ENCODE data around the gene MACROD2.

DNA sequence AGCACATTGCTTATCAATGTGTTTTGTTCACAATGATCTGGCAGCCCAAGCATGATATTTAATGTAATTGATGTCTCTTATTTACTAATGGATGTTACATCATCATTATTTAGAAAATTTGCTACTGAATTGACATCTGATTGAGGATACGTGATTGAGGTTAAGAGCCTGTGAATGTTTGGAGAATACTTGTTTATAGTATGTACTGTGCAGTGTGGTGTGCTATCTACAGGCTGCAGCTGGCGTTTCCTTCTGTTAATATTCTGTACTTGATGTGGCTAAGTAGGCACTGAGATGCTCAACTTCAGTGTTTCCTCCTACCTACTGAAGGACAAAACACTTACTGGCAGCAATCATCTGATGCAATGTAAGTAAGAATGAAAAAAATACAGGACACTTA lies 1051.7 kb downstream of the MACROD2 start:
- TF ChIP-seq CTCF (conservative IDR thresholded peaks at IDR 0.05 in 1 of 2, IDR thresholded peaks at IDR 0.05 in 1 of 2; ENCODE audit: extremely low read depth in 1 of 2, insufficient read depth in 1 of 2, low read depth in 1 of 2, low read length in 2 of 2) (no peak), EZH2 (IDR thresholded peaks at IDR 0.05; ENCODE audit: borderline replicate concordance, low read length) (no peak)

All from mammary epithelial cell (primary cell).